KBM-7 (cell line): Measurements from ENCODE around the gene PLEKHA4.
"Not testable (repeated sequence)": the region's sequence is repeated elsewhere in the genome, so short reads cannot be mapped to it uniquely, and the experiment has no call there.

Source experiments
- DNase-seq: peaks from one replicate; pipeline ENCODE4 v3.0.0-alpha.2; 2015
- in situ Hi-C: fragments of 300-500 bp; cut with MboI; formaldehyde crosslinking; loops from 2 replicates; pipeline ENCODE4 v1.14.3; 2020; ENCODE audit warnings: low sequenced_read_pairs, low pct_unique_long_range_greater_than_20kb, mixed read lengths

PLEKHA4 gene

GRCh38 chr19:48868114-48868886 lies at the start of gene PLEKHA4:
PLEKHA4 (minus strand) TSS chr19:48868617; CDS start chr19:48867620, 997 bp downstream.
- DNase-seq = no peak
- in situ Hi-C loops = no loop called here

GRCh38 chr19:48918071-48918470 lies 49.7 kb upstream of the PLEKHA4 start:
- DNase-seq = no peak
- in situ Hi-C loops = no loop called here

- DNase-seq = no peak
- in situ Hi-C loops = no loop called here
Observed at GRCh38 chr19:48915757-48916156, 47.3 kb upstream of the PLEKHA4 start.

- DNase-seq = no peak
- in situ Hi-C loops = no loop called here
Observed at GRCh38 chr19:48914181-48914580, 45.8 kb upstream of the PLEKHA4 start.

GRCh38 chr19:48913114-48913889 lies 44.9 kb upstream of the PLEKHA4 start:
- DNase-seq = peak; percentile 31
- in situ Hi-C loops = no loop called here

GRCh38 chr19:48910803-48911202 lies 42.4 kb upstream of the PLEKHA4 start:
- no peak for DNase-seq
- in situ Hi-C loops = no loop called here

GRCh38 chr19:48909424-48910077 lies 41.1 kb upstream of the PLEKHA4 start:
- in situ Hi-C loops = not testable (repeated sequence)

GRCh38 chr19:48907671-48908070 lies 39.3 kb upstream of the PLEKHA4 start:
- in situ Hi-C loops = no loop called here
- DNase-seq = no peak

More at GRCh38 chr19:48909424-48910077, 41.1 kb upstream of the PLEKHA4 start:
- not testable (repeated sequence) for DNase-seq

GRCh38 chr19:48906324-48906723 lies 37.9 kb upstream of the PLEKHA4 start:
- no peak for DNase-seq
- in situ Hi-C loops = no loop called here

GRCh38 chr19:48905664-48906063 lies 37.2 kb upstream of the PLEKHA4 start:
- in situ Hi-C loops = no loop called here
- no peak for DNase-seq

GRCh38 chr19:48903788-48904187 lies 35.4 kb upstream of the PLEKHA4 start:
- in situ Hi-C loops, DNase-seq: not testable (repeated sequence)

- DNase-seq, in situ Hi-C loops: not testable (repeated sequence)
Observed at GRCh38 chr19:48902291-48902690, 33.9 kb upstream of the PLEKHA4 start.

- DNase-seq = peak; percentile 65
- in situ Hi-C loops = no loop called here
Observed at GRCh38 chr19:48900477-48901406, 32.3 kb upstream of the PLEKHA4 start.

- DNase-seq = peak; percentile 100
Observed at GRCh38 chr19:48899781-48900476, 31.5 kb upstream of the PLEKHA4 start, which contains the start of gene NUCB1. NUCB1 (plus strand) TSS chr19:48900312; CDS start chr19:48900797, 485 bp downstream.

GRCh38 chr19:48899386-48899749 lies 31.0 kb upstream of the PLEKHA4 start:
- DNase-seq, in situ Hi-C loops: not testable (repeated sequence)

More at GRCh38 chr19:48899781-48900476, 31.5 kb upstream of the PLEKHA4 start, which contains the start of gene NUCB1:
- in situ Hi-C loops = no loop called here

- DNase-seq = no peak
- in situ Hi-C loops = no loop called here
Observed at GRCh38 chr19:48897181-48897580, 28.8 kb upstream of the PLEKHA4 start.

GRCh38 chr19:48896191-48896720 lies 27.8 kb upstream of the PLEKHA4 start:
- no peak for DNase-seq
- in situ Hi-C loops = no loop called here

GRCh38 chr19:48895226-48895625 lies 26.8 kb upstream of the PLEKHA4 start:
- in situ Hi-C loops = no loop called here
- DNase-seq = no peak
